ENCODE measurements around the gene ZNRF3.

ZNRF3 gene

GRCh38 chr22:29093030-29093429, 209.7 kb downstream of the ZNRF3 start:
- no peaks in the 10 kb centered on the region for H3K36me3 Mint-ChIP-seq (ENCODE audit: low read depth)
- no peaks in the 10 kb centered on the region for H3K9me3 Mint-ChIP-seq
- peaks cover 22% of the 10 kb centered on the region for H3K27me3 Mint-ChIP-seq
- no peaks in the 10 kb centered on the region for H3K4me1 Mint-ChIP-seq (ENCODE audit: low read depth)
- H3K27ac Mint-ChIP-seq = no peak overlapping the region
- H3K4me3 Mint-ChIP-seq = no peak overlapping the region

GRCh38 chr22:29093501-29094300, 210.3 kb downstream of the ZNRF3 start:
- no peaks in the 10 kb centered on the region for H3K4me1 Mint-ChIP-seq (ENCODE audit: low read depth)
- H3K4me3 Mint-ChIP-seq = no peak overlapping the region
- H3K27me3 Mint-ChIP-seq = peaks cover 21% of the 10 kb centered on the region
- no peaks in the 10 kb centered on the region for H3K36me3 Mint-ChIP-seq (ENCODE audit: low read depth)
- no peak overlapping the region for H3K27ac Mint-ChIP-seq
- no peaks in the 10 kb centered on the region for H3K9me3 Mint-ChIP-seq

- Mint-ChIP-seq H3K36me3 (ENCODE audit: low read depth) (no peaks in the 10 kb centered on the region), H3K27ac (no peak overlapping the region), H3K27me3 (peaks cover 6% of the 10 kb centered on the region), H3K9me3 (no peaks in the 10 kb centered on the region), H3K4me3 (no peak overlapping the region), H3K4me1 (ENCODE audit: low read depth) (no peaks in the 10 kb centered on the region)
Measured at GRCh38 chr22:29095459-29095858, 212.1 kb downstream of the ZNRF3 start.

- Mint-ChIP-seq H3K4me1 (ENCODE audit: low read depth) (no peaks in the 10 kb centered on the region), H3K27ac (no peak overlapping the region), H3K27me3 (peaks cover under 1% of the 10 kb centered on the region), H3K36me3 (ENCODE audit: low read depth) (no peaks in the 10 kb centered on the region), H3K9me3 (no peaks in the 10 kb centered on the region), H3K4me3 (no peak overlapping the region)
Measured at GRCh38 chr22:29096736-29097669, 213.6 kb downstream of the ZNRF3 start.

GRCh38 chr22:29098296-29098695, 214.9 kb downstream of the ZNRF3 start:
- no peaks in the 10 kb centered on the region for H3K27me3 Mint-ChIP-seq
- no peak overlapping the region for H3K4me3 Mint-ChIP-seq
- H3K27ac Mint-ChIP-seq = no peak overlapping the region
- H3K9me3 Mint-ChIP-seq = no peaks in the 10 kb centered on the region
- no peaks in the 10 kb centered on the region for H3K36me3 Mint-ChIP-seq (ENCODE audit: low read depth)
- H3K4me1 Mint-ChIP-seq (ENCODE audit: low read depth) = no peaks in the 10 kb centered on the region

- no peak overlapping the region for H3K4me3 Mint-ChIP-seq
- no peaks in the 10 kb centered on the region for H3K9me3 Mint-ChIP-seq
- H3K4me1 Mint-ChIP-seq (ENCODE audit: low read depth) = no peaks in the 10 kb centered on the region
- H3K36me3 Mint-ChIP-seq (ENCODE audit: low read depth) = no peaks in the 10 kb centered on the region
- H3K27ac Mint-ChIP-seq = no peak overlapping the region
- no peaks in the 10 kb centered on the region for H3K27me3 Mint-ChIP-seq
Measured at GRCh38 chr22:29102300-29102699, 218.9 kb downstream of the ZNRF3 start.

- H3K4me1 Mint-ChIP-seq (ENCODE audit: low read depth) = no peaks in the 10 kb centered on the region
- H3K27ac Mint-ChIP-seq = no peak overlapping the region
Measured at GRCh38 chr22:29103121-29103520, 219.7 kb downstream of the ZNRF3 start.

GRCh38 chr22:29105468-29105867, 222.1 kb downstream of the ZNRF3 start:
- H3K4me1 Mint-ChIP-seq (ENCODE audit: low read depth) = no peaks in the 10 kb centered on the region
- H3K4me3 Mint-ChIP-seq = no peak overlapping the region
- peaks cover 15% of the 10 kb centered on the region for H3K27me3 Mint-ChIP-seq
- H3K9me3 Mint-ChIP-seq = no peaks in the 10 kb centered on the region
- H3K36me3 Mint-ChIP-seq (ENCODE audit: low read depth) = no peaks in the 10 kb centered on the region
- no peak overlapping the region for H3K27ac Mint-ChIP-seq

More at GRCh38 chr22:29103121-29103520, 219.7 kb downstream of the ZNRF3 start:
- Mint-ChIP-seq H3K36me3 (ENCODE audit: low read depth) (no peaks in the 10 kb centered on the region), H3K27me3 (no peaks in the 10 kb centered on the region), H3K4me3 (no peak overlapping the region), H3K9me3 (no peaks in the 10 kb centered on the region)

- H3K9me3 Mint-ChIP-seq = no peaks in the 10 kb centered on the region
Measured at GRCh38 chr22:29106839-29107238, 223.5 kb downstream of the ZNRF3 start.

More at GRCh38 chr22:29106839-29107238, 223.5 kb downstream of the ZNRF3 start:
- H3K4me1 Mint-ChIP-seq (ENCODE audit: low read depth) = no peaks in the 10 kb centered on the region
- no peak overlapping the region for H3K4me3 Mint-ChIP-seq
- peaks cover 20% of the 10 kb centered on the region for H3K27me3 Mint-ChIP-seq
- H3K36me3 Mint-ChIP-seq (ENCODE audit: low read depth) = no peaks in the 10 kb centered on the region
- H3K27ac Mint-ChIP-seq = no peak overlapping the region

All from stimulated activated naive CD8-positive, alpha-beta T cell treated with anti-CD3 and anti-CD28 coated beads, Interleukin-15, Interleukin-2, amounts not matched to agents 100 ng/mL and 50 ng/mL, for 24 hours (primary cell).